NCI-H1436 treated with DMSO at 0.1 percent for 48 hours (cell line): Measurements from ENCODE around the gene RELA.
"Not testable (repeated sequence)": the region's sequence is repeated elsewhere in the genome, so short reads cannot be mapped to it uniquely, and the experiment has no call there.

Experiments used
- DNase-seq: peaks from one replicate; lab custom pipeline; 2025; lab: John Stamatoyannopoulos, UW

The RELA gene

GRCh38 chr11:65648997-65649493 lies 13.7 kb downstream of the RELA start:
- DNase-seq: no peak

- DNase-seq: no peak
Observed at GRCh38 chr11:65646958-65647701, 15.6 kb downstream of the RELA start.

GRCh38 chr11:65646288-65646957 lies 16.3 kb downstream of the RELA start:
- DNase-seq: no peak

GRCh38 chr11:65645710-65646109 lies 17.0 kb downstream of the RELA start:
- no peak for DNase-seq

- DNase-seq: no peak
Observed at GRCh38 chr11:65644837-65645236, 17.9 kb downstream of the RELA start.

GRCh38 chr11:65643971-65644370 lies 18.7 kb downstream of the RELA start:
- DNase-seq: no peak

- no peak for DNase-seq
Observed at GRCh38 chr11:65642014-65642671, 20.6 kb downstream of the RELA start.

- DNase-seq: no peak
Observed at GRCh38 chr11:65641297-65642013, 21.3 kb downstream of the RELA start.

GRCh38 chr11:65640483-65641296 lies 22.0 kb downstream of the RELA start:
- no peak for DNase-seq

GRCh38 chr11:65639623-65640482 lies 22.9 kb downstream of the RELA start:
- peak; percentile 66 for DNase-seq

- DNase-seq: not testable (repeated sequence)
Observed at GRCh38 chr11:65639228-65639597, 23.5 kb downstream of the RELA start.

- no peak for DNase-seq
Observed at GRCh38 chr11:65637794-65638419, 24.8 kb downstream of the RELA start, which contains the start of gene SIPA1. Gene SIPA1 (plus strand): TSS chr11:65638101. CDS start chr11:65640922, 2,821 bp downstream.

GRCh38 chr11:65637032-65637557 lies 25.6 kb downstream of the RELA start:
- DNase-seq: no peak

- DNase-seq: no peak
Observed at GRCh38 chr11:65636108-65637031, 26.3 kb downstream of the RELA start.

- DNase-seq: no peak
Observed at GRCh38 chr11:65634905-65635731, 27.6 kb downstream of the RELA start.

GRCh38 chr11:65634440-65634839 lies 28.3 kb downstream of the RELA start:
- no peak for DNase-seq

- DNase-seq: no peak
Observed at GRCh38 chr11:65634109-65634436, 28.6 kb downstream of the RELA start.
